Omental fat pad (tissue), 4 donors: ENCODE results near the gene FAM120A. TPM values are rescaled to one million over a fixed set of nuclear protein-coding genes. Genes with fewer than 3 reads are reported as not detected.

Source experiments
- ATAC-seq: fragments of 150-250 bp; one replicate; pipeline ENCODE4 v1.9.1; 2016; ENCODE audit warnings: mild to moderate bottlenecking, moderate library complexity; ENCODE audit not compliant: low FRiP score
- DNase-seq: peaks from one replicate; pipeline ENCODE4 v3.0.0-alpha.2; 2019; ENCODE audit warnings: low spot score
- total RNA-seq, 4 donors: library from RNA; depleted of rRNA; stranded (reverse); fragments of >200 nt; gene quantifications; one replicate each; pipeline ENCODE4 v1.1.0, GENCODE V29; 2016
- TF ChIP-seq, protein P1 (sequence below), 3 donors: fragments of 450-650 bp; IDR thresholded peaks; one replicate each; pipeline ENCODE4 v1.5.1; 2016 to 2017; ENCODE audit warnings: antibody characterized with exemption in 3 of 3, mild to moderate bottlenecking in 3 of 3, moderate library complexity in 2 of 3

The FAM120A gene
- total RNA-seq, 4 donors from 2014 or later, result 85.3 to 111 (median 102) TPM

DNA sequence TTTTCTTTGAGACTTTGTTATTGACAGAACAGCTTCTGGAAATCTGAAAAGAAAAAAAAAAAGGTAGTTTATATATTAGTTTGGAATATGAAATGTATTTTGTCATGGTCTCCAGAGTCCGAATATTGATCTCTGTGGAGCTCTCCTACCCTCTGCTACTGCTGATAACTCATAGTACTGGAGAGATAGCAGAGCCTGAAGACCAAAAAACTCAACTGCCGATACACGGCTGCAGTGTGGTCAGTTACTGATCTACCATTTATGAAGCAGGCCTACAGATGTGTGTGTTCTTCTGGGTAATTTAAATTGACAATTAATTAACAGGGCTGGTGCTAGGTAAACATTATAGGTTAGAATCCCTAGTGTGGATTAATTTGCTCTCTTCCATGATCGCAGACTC, 3.8 kb upstream of the FAM120A start:
- TF ChIP-seq, protein P1, sequence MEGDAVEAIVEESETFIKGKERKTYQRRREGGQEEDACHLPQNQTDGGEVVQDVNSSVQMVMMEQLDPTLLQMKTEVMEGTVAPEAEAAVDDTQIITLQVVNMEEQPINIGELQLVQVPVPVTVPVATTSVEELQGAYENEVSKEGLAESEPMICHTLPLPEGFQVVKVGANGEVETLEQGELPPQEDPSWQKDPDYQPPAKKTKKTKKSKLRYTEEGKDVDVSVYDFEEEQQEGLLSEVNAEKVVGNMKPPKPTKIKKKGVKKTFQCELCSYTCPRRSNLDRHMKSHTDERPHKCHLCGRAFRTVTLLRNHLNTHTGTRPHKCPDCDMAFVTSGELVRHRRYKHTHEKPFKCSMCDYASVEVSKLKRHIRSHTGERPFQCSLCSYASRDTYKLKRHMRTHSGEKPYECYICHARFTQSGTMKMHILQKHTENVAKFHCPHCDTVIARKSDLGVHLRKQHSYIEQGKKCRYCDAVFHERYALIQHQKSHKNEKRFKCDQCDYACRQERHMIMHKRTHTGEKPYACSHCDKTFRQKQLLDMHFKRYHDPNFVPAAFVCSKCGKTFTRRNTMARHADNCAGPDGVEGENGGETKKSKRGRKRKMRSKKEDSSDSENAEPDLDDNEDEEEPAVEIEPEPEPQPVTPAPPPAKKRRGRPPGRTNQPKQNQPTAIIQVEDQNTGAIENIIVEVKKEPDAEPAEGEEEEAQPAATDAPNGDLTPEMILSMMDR (IDR thresholded peaks at IDR 0.05), result no peak
- ATAC-seq (no peak), DNase-seq (no peak)

DNA sequence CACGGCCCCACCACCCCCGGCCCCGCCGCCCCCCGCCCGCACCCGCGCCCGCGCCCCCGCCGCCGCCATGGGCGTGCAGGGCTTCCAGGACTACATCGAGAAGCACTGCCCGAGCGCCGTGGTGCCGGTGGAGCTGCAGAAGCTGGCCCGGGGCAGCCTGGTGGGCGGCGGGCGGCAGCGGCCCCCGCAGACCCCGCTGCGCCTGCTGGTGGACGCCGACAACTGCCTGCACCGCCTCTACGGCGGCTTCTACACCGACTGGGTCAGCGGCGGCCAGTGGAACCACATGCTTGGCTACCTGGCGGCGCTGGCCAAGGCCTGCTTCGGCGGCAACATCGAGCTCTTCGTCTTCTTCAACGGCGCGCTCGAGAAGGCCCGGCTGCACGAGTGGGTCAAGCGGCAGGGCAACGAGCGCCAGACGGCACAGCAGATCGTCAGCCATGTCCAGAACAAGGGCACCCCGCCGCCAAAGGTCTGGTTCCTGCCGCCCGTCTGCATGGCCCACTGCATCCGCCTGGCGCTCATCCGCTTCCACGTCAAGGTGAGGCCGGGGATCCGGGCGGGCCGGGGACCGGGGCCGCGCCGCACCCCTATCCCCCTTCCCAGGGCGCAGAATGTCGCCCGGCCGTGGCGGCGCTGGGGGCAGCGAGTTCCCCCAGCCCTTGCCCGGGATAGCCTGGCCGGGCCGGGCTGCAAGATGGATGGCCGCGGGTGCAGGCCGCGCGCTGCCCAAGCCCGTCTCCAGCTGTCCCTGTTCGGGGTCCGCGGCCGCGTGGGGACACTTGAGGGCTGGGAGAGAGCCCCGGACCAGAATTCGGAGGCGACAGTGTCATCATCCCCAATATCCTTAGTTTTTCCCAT, 594 bp downstream of the FAM120A start:
- peak; percentile 27 for DNase-seq
- TF ChIP-seq, protein P1 (IDR thresholded peaks at IDR 0.05), result no peak
- peak; percentile 22 for ATAC-seq

- DNase-seq (no peak), ATAC-seq (no peak)
- TF ChIP-seq, protein P1 (IDR thresholded peaks at IDR 0.05), result no peak
Measured at GRCh38 chr9:93452710-93453046, 1.2 kb downstream of the FAM120A start.

DNA sequence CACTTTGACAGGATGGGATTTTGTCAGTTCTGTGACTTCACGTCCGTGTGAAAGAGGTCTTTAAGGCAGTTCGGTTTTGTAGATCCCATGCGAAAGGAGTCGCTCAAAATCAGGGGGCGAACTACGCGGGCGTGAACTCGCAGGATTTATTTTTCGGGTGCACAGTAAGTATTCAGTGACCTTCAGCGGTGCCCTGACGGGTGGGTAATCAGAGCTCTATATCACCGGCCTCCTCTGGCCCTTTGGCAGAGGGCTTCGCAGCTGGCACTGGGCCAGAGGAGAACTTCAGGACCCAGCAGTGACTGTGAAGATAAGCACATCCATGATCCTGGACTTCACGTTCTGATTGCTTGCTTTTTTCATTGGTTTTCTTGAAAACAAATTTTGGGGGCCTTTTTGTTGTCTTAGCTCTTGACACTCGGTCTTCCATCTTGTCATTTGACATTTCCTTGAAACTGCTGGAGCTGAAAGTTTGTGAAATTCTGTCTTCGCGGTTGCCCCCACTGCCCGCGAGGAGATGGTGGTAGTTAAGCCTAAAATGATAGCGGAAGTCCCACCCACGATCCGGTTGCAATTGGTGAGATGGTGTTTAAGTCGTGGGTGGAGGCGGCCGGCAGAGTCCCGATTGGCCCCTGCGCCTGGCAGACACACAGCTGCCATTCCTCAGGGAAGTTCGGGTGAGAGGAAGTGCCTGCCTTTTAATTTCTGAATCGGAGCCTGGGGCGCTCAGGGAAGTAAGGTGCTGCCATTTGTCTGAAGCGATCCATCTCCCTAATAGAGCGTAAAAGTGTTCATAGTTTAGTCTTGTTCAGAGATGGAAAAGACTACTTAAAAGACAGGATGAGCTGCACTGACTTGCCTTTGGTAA, 1.8 kb downstream of the FAM120A start, which contains the start of gene FAM120AOS:
Gene FAM120AOS, minus strand, starts transcription at position 535 of the 868 bp plus-strand sequence. CDS start 872 bp downstream, outside the sequence.
- DNase-seq (peak; percentile 87), ATAC-seq (peak; percentile 80)
- TF ChIP-seq, protein P1 (IDR thresholded peaks at IDR 0.05), result no peak

- no peak for ATAC-seq
- TF ChIP-seq, protein P1 (IDR thresholded peaks at IDR 0.05), result no peak
- no peak for DNase-seq
Measured at GRCh38 chr9:93456022-93456421, 4.5 kb downstream of the FAM120A start.

DNA sequence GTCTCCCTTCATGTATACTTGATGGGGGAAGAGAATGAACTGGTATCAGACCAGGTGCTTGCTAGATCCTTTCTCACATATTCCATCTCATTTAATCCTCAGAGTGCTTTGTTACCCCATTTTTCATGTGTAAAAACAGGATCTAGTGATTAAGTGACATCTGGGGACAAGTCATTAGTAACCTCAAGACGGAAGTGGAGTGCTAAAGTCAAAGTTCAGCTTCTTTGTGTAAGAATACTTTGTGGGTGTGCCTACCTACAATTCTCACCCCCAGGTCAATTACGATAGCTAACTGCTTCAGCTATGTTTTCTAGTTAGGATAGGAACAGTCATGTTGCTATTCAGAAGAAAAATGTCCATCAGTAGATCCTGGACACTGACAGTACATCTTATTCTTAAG, 5.0 kb downstream of the FAM120A start:
- no peak for DNase-seq
- ATAC-seq, result no peak
- TF ChIP-seq, protein P1 (IDR thresholded peaks at IDR 0.05), result no peak
